WTC11 (cell line): ENCODE measurements around the gene ALMS1. TPM values are rescaled to one million over a fixed set of nuclear protein-coding genes. Genes with fewer than 3 reads are reported as not detected.

Experiments used
- ATAC-seq: fragments of 200-7000 bp; cut with Tn5 transposase; 2 replicates; pipeline ENCODE4 v1.10.0; 2021; ENCODE audit warnings: mild to moderate bottlenecking, moderate library complexity
- CTCF ChIA-PET: fragments of 300-600 bp; sonication (Branson Sonifier 250); formaldehyde crosslinking; loops from one replicate; lab custom pipeline; 2021; ENCODE audit warnings: antibody characterized with exemption; lab: Charles Lee
- POLR2A ChIA-PET: fragments of 350-600 bp; sonication (Branson Sonifier 250); formaldehyde crosslinking; loops from one replicate; lab custom pipeline; 2021; ENCODE audit warnings: antibody characterized with exemption; lab: Charles Lee
- DNase-seq: peaks from one replicate; pipeline ENCODE4 v3.0.0; 2021; ENCODE audit warnings: low spot score
- H3K27ac Mint-ChIP-seq: 2 replicates; pipeline ENCODE4 v1.8.0; 2021; ENCODE audit warnings: mixed read lengths
- H3K27me3 Mint-ChIP-seq: 2 replicates; pipeline ENCODE4 v1.8.0; 2021; ENCODE audit warnings: low read depth, mild to moderate bottlenecking, moderate library complexity, mixed read lengths
- H3K36me3 Mint-ChIP-seq: 2 replicates; pipeline ENCODE4 v1.8.0; 2021; ENCODE audit warnings: mixed read lengths
- H3K4me1 Mint-ChIP-seq: 2 replicates; pipeline ENCODE4 v1.8.0; 2022; ENCODE audit warnings: mixed read lengths
- H3K4me3 Mint-ChIP-seq: 2 replicates; pipeline ENCODE4 v1.8.0; 2021; ENCODE audit warnings: mild to moderate bottlenecking, moderate library complexity, mixed read lengths
- H3K9me3 Mint-ChIP-seq: 2 replicates; pipeline ENCODE4 v1.8.0; 2021; ENCODE audit warnings: mixed read lengths
- ESRRA ChIP-seq: sonication (generic); formaldehyde crosslinking; IDR thresholded peaks from 2 replicates; pipeline ENCODE4 v1.8.1; 2022; ENCODE audit warnings: mild to moderate bottlenecking, missing genetic modification reagents, borderline replicate concordance
- GTF2I ChIP-seq: fragments of 250-450 bp; sonication (Bioruptor Pico); conservative IDR thresholded peaks from 2 replicates; pipeline ENCODE4 v1.4.0; 2021; ENCODE audit warnings: mild to moderate bottlenecking
- HMGA2 ChIP-seq: fragments of 250-450 bp; sonication (Bioruptor Pico); IDR thresholded peaks from 2 replicates; pipeline ENCODE4 v1.4.0; 2021; ENCODE audit warnings: mild to moderate bottlenecking, moderate library complexity
- IRF2 ChIP-seq: sonication (generic); formaldehyde crosslinking; IDR thresholded peaks from 2 replicates; pipeline ENCODE4 v1.8.0; 2022; ENCODE audit warnings: low read depth, missing genetic modification reagents, borderline replicate concordance
- JAZF1 ChIP-seq: fragments of 250-450 bp; sonication (Bioruptor Pico); IDR thresholded peaks from 2 replicates; pipeline ENCODE4 v1.9.0; 2021; ENCODE audit warnings: moderate library complexity, mild to moderate bottlenecking, inconsistent platforms
- NR3C1 ChIP-seq: sonication (generic); formaldehyde crosslinking; conservative IDR thresholded peaks from 2 replicates; pipeline ENCODE4 v1.8.1; 2023; ENCODE audit warnings: low read depth, mild to moderate bottlenecking, missing genetic modification reagents
- SMAD3 ChIP-seq: sonication (generic); formaldehyde crosslinking; IDR thresholded peaks from 2 replicates; pipeline ENCODE4 v1.8.0; 2022; ENCODE audit warnings: missing genetic modification reagents, mild to moderate bottlenecking, borderline replicate concordance
- TCF7 ChIP-seq: sonication (generic); formaldehyde crosslinking; IDR thresholded peaks from 2 replicates; pipeline ENCODE4 v1.8.0; 2022; ENCODE audit warnings: mild to moderate bottlenecking, low read depth, missing genetic modification reagents, moderate library complexity
- ZNF219 ChIP-seq: sonication (generic); formaldehyde crosslinking; IDR thresholded peaks from 2 replicates; pipeline ENCODE4 v1.8.0; 2023; ENCODE audit warnings: missing genetic modification reagents, mild to moderate bottlenecking, borderline replicate concordance
- ZNF263 ChIP-seq: sonication (generic); formaldehyde crosslinking; IDR thresholded peaks from 2 replicates; pipeline ENCODE4 v1.8.1; 2022; ENCODE audit warnings: low read depth, mild to moderate bottlenecking, moderate library complexity, missing genetic modification reagents
- ZNF396 ChIP-seq: fragments of 250-450 bp; sonication (Bioruptor Pico); IDR thresholded peaks from 2 replicates; pipeline ENCODE4 v1.8.0; 2021; ENCODE audit warnings: mild to moderate bottlenecking, moderate library complexity, borderline replicate concordance
- ZNF416 ChIP-seq: fragments of 250-450 bp; sonication (Bioruptor Pico); IDR thresholded peaks from 2 replicates; pipeline ENCODE4 v1.9.0; 2021; ENCODE audit warnings: mild to moderate bottlenecking, inconsistent platforms
- total RNA-seq: library from RNA; stranded (reverse); gene quantifications from 3 replicates; pipeline ENCODE4 v1.2.3, GENCODE V29; 2021
- TF ChIP-seq, protein P1 (sequence below): fragments of 250-450 bp; sonication (Bioruptor Pico); IDR thresholded peaks from 2 replicates; pipeline ENCODE4 v2.1.2; 2022; ENCODE audit warnings: mild to moderate bottlenecking, moderate library complexity
- TF ChIP-seq, protein P2 (sequence below): sonication (generic); formaldehyde crosslinking; IDR thresholded peaks from 2 replicates; pipeline ENCODE4 v1.8.1; 2023; ENCODE audit warnings: mild to moderate bottlenecking, missing genetic modification reagents, borderline replicate concordance
- TF ChIP-seq, protein P3 (sequence below): sonication (generic); formaldehyde crosslinking; IDR thresholded peaks from 2 replicates; pipeline ENCODE4 v1.8.0; 2023; ENCODE audit warnings: missing genetic modification reagents, mild to moderate bottlenecking, borderline replicate concordance
- TF ChIP-seq, protein P4 (sequence below): sonication (generic); formaldehyde crosslinking; conservative IDR thresholded peaks from 2 replicates; pipeline ENCODE4 v1.8.1; 2023; ENCODE audit warnings: mild to moderate bottlenecking, low read depth, missing genetic modification reagents, moderate library complexity
- TF ChIP-seq, protein P5 (sequence below): sonication (generic); formaldehyde crosslinking; IDR thresholded peaks from 2 replicates; pipeline ENCODE4 v1.8.0; 2022; ENCODE audit warnings: mild to moderate bottlenecking, missing genetic modification reagents
- TF ChIP-seq, protein P6 (sequence below): sonication (generic); formaldehyde crosslinking; IDR thresholded peaks from 2 replicates; pipeline ENCODE4 v1.8.1; 2023; ENCODE audit warnings: mild to moderate bottlenecking, missing genetic modification reagents
- TF ChIP-seq, protein P7 (sequence below): sonication (generic); formaldehyde crosslinking; IDR thresholded peaks from 2 replicates; pipeline ENCODE4 v1.8.1; 2023; ENCODE audit warnings: mild to moderate bottlenecking, moderate library complexity, missing genetic modification reagents
- TF ChIP-seq, protein P8 (sequence below): sonication (generic); formaldehyde crosslinking; IDR thresholded peaks from 2 replicates; pipeline ENCODE4 v1.8.1; 2023; ENCODE audit warnings: mild to moderate bottlenecking, missing genetic modification reagents, moderate library complexity

Gene ALMS1
- total RNA-seq, 1 experiment from 2014 or later = 37.3 TPM

DNA sequence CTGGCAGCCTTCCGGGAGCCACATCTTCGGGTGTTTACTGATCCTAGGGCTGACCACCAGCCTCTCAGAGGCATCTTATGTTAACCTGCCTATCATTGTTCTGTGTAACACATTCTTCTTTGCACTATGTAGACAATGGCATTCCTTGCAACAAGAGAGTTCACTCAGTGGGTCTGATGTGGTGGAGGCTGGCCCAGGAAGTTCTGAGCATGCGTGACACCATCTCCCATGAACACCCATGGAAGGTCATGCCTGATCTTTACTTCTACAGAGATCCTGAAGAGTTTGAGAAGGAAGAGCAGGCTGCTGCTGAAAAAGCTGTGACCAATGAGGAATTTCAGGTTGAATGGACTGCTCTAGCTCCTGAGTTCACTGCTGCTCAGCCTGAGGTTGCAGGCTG lies 15.3 kb upstream of the ALMS1 start (continued):
- TF ChIP-seq, protein P1, sequence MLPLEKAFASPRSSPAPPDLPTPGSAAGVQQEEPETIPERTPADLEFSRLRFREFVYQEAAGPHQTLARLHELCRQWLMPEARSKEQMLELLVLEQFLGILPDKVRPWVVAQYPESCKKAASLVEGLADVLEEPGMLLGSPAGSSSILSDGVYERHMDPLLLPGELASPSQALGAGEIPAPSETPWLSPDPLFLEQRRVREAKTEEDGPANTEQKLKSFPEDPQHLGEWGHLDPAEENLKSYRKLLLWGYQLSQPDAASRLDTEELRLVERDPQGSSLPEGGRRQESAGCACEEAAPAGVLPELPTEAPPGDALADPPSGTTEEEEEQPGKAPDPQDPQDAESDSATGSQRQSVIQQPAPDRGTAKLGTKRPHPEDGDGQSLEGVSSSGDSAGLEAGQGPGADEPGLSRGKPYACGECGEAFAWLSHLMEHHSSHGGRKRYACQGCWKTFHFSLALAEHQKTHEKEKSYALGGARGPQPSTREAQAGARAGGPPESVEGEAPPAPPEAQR (CRISPR knock-in tag) = no peak
- TF ChIP-seq ZNF416 (CRISPR knock-in tag) (no peak), ZNF263 (CRISPR knock-in tag) (no peak), IRF2 (no peak), GTF2I (CRISPR knock-in tag) (no peak)
- TF ChIP-seq, protein P2, sequence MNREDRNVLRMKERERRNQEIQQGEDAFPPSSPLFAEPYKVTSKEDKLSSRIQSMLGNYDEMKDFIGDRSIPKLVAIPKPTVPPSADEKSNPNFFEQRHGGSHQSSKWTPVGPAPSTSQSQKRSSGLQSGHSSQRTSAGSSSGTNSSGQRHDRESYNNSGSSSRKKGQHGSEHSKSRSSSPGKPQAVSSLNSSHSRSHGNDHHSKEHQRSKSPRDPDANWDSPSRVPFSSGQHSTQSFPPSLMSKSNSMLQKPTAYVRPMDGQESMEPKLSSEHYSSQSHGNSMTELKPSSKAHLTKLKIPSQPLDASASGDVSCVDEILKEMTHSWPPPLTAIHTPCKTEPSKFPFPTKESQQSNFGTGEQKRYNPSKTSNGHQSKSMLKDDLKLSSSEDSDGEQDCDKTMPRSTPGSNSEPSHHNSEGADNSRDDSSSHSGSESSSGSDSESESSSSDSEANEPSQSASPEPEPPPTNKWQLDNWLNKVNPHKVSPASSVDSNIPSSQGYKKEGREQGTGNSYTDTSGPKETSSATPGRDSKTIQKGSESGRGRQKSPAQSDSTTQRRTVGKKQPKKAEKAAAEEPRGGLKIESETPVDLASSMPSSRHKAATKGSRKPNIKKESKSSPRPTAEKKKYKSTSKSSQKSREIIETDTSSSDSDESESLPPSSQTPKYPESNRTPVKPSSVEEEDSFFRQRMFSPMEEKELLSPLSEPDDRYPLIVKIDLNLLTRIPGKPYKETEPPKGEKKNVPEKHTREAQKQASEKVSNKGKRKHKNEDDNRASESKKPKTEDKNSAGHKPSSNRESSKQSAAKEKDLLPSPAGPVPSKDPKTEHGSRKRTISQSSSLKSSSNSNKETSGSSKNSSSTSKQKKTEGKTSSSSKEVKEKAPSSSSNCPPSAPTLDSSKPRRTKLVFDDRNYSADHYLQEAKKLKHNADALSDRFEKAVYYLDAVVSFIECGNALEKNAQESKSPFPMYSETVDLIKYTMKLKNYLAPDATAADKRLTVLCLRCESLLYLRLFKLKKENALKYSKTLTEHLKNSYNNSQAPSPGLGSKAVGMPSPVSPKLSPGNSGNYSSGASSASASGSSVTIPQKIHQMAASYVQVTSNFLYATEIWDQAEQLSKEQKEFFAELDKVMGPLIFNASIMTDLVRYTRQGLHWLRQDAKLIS (CRISPR knock-in tag) = no peak
- TF ChIP-seq, protein P3, sequence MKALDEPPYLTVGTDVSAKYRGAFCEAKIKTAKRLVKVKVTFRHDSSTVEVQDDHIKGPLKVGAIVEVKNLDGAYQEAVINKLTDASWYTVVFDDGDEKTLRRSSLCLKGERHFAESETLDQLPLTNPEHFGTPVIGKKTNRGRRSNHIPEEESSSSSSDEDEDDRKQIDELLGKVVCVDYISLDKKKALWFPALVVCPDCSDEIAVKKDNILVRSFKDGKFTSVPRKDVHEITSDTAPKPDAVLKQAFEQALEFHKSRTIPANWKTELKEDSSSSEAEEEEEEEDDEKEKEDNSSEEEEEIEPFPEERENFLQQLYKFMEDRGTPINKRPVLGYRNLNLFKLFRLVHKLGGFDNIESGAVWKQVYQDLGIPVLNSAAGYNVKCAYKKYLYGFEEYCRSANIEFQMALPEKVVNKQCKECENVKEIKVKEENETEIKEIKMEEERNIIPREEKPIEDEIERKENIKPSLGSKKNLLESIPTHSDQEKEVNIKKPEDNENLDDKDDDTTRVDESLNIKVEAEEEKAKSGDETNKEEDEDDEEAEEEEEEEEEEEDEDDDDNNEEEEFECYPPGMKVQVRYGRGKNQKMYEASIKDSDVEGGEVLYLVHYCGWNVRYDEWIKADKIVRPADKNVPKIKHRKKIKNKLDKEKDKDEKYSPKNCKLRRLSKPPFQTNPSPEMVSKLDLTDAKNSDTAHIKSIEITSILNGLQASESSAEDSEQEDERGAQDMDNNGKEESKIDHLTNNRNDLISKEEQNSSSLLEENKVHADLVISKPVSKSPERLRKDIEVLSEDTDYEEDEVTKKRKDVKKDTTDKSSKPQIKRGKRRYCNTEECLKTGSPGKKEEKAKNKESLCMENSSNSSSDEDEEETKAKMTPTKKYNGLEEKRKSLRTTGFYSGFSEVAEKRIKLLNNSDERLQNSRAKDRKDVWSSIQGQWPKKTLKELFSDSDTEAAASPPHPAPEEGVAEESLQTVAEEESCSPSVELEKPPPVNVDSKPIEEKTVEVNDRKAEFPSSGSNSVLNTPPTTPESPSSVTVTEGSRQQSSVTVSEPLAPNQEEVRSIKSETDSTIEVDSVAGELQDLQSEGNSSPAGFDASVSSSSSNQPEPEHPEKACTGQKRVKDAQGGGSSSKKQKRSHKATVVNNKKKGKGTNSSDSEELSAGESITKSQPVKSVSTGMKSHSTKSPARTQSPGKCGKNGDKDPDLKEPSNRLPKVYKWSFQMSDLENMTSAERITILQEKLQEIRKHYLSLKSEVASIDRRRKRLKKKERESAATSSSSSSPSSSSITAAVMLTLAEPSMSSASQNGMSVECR = no peak
- TF ChIP-seq, protein P4, sequence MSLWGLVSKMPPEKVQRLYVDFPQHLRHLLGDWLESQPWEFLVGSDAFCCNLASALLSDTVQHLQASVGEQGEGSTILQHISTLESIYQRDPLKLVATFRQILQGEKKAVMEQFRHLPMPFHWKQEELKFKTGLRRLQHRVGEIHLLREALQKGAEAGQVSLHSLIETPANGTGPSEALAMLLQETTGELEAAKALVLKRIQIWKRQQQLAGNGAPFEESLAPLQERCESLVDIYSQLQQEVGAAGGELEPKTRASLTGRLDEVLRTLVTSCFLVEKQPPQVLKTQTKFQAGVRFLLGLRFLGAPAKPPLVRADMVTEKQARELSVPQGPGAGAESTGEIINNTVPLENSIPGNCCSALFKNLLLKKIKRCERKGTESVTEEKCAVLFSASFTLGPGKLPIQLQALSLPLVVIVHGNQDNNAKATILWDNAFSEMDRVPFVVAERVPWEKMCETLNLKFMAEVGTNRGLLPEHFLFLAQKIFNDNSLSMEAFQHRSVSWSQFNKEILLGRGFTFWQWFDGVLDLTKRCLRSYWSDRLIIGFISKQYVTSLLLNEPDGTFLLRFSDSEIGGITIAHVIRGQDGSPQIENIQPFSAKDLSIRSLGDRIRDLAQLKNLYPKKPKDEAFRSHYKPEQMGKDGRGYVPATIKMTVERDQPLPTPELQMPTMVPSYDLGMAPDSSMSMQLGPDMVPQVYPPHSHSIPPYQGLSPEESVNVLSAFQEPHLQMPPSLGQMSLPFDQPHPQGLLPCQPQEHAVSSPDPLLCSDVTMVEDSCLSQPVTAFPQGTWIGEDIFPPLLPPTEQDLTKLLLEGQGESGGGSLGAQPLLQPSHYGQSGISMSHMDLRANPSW (CRISPR knock-in tag) = no peak

DNA sequence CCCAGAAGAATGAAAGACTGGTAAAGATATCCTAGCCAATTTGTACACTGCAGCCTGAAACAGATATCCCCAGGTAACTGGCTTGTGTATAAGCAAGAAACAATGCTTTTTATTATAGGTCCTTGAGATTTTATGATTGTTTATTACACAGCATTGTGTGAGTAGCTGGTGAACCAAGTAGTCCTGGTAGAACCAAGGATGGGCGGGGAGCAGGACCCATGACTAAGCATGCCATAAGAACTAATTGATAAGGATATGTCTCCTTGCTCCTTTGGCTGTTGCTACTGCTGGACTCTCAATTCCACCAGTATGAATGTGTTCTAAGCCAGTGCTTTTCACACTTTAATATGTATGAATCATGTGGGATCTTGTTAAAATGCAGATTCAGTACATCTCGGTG lies 12.3 kb upstream of the ALMS1 start:
- H3K4me3 Mint-ChIP-seq = no peak overlapping the region
- TF ChIP-seq, protein P5, sequence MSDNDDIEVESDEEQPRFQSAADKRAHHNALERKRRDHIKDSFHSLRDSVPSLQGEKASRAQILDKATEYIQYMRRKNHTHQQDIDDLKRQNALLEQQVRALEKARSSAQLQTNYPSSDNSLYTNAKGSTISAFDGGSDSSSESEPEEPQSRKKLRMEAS = no peak
- TF ChIP-seq, protein P6, sequence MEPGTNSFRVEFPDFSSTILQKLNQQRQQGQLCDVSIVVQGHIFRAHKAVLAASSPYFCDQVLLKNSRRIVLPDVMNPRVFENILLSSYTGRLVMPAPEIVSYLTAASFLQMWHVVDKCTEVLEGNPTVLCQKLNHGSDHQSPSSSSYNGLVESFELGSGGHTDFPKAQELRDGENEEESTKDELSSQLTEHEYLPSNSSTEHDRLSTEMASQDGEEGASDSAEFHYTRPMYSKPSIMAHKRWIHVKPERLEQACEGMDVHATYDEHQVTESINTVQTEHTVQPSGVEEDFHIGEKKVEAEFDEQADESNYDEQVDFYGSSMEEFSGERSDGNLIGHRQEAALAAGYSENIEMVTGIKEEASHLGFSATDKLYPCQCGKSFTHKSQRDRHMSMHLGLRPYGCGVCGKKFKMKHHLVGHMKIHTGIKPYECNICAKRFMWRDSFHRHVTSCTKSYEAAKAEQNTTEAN (CRISPR knock-in tag) = no peak
- TF ChIP-seq SMAD3 (CRISPR knock-in tag) (no peak), HMGA2 (CRISPR knock-in tag) (no peak), ZNF396 (no peak), ZNF219 (CRISPR knock-in tag) (no peak), TCF7 (no peak), JAZF1 (no peak), NR3C1 (CRISPR knock-in tag) (no peak), ESRRA (no peak)
- TF ChIP-seq, protein P7, sequence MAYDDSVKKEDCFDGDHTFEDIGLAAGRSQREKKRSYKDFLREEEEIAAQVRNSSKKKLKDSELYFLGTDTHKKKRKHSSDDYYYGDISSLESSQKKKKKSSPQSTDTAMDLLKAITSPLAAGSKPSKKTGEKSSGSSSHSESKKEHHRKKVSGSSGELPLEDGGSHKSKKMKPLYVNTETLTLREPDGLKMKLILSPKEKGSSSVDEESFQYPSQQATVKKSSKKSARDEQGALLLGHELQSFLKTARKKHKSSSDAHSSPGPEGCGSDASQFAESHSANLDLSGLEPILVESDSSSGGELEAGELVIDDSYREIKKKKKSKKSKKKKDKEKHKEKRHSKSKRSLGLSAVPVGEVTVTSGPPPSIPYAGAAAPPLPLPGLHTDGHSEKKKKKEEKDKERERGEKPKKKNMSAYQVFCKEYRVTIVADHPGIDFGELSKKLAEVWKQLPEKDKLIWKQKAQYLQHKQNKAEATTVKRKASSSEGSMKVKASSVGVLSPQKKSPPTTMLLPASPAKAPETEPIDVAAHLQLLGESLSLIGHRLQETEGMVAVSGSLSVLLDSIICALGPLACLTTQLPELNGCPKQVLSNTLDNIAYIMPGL (CRISPR knock-in tag) = no peak
- TF ChIP-seq, protein P8, sequence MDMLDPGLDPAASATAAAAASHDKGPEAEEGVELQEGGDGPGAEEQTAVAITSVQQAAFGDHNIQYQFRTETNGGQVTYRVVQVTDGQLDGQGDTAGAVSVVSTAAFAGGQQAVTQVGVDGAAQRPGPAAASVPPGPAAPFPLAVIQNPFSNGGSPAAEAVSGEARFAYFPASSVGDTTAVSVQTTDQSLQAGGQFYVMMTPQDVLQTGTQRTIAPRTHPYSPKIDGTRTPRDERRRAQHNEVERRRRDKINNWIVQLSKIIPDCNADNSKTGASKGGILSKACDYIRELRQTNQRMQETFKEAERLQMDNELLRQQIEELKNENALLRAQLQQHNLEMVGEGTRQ (CRISPR knock-in tag) = no peak

More for the DNA sequence above, 12.3 kb upstream of the ALMS1 start:
- CTCF ChIA-PET = interaction anchor here (1.5 kb wide), 1 partner anchor 13 kb away, joined by 3 read pairs; no protein-coding TSS in a partner anchor
- Mint-ChIP-seq H3K27ac (no peak overlapping the region), H3K4me1 (0 out of 2 replicates have a peak, but pooled peaks cover 3% of the 10 kb centered on the region), H3K27me3 (peaks cover 55% of the 10 kb centered on the region), H3K9me3 (peaks cover 7% of the 10 kb centered on the region), H3K36me3 (no peaks in the 10 kb centered on the region)
- POLR2A ChIA-PET = no interaction called here
- DNase-seq (no peak), ATAC-seq (no peak)
